ENCODE data around the gene ANKRD11.
"Not testable (repeated sequence)": the region's sequence is repeated elsewhere in the genome, so short reads cannot be mapped to it uniquely, and the experiment has no call there.

Gene ANKRD11

DNA sequence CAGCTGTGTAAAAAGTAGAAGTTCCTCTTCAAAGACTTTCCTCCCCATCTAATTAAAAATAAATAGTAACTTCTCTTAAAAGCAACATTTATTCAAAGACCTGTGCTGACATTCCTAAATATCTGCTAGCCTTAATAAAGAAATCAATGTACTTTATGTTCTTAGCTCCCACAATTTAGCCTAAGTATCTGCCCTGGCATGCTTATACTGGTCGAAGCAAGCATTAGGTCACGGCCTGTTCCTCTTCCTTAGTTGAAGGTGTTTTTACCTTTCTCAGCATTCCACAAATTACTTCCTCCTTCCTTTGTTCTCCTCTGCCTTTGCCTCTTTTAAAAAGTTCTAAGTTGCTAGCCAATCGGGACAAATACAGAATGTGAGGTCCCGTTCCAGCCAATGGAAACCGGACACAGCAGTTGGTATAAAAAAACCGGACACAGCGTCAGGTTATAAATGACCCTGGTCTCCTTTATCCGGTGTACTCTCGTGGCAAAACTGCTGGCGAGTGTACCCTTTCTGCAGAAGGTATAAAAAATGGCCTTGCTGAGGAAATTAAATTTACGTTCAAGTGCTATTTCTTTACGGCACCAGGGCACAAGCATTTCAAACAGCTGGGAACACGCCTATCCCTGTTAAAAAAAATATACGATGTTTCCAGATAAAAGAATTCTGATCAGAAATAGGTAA lies 127.7 kb downstream of the ANKRD11 start:
- not testable (repeated sequence) for DNase-seq

DNA sequence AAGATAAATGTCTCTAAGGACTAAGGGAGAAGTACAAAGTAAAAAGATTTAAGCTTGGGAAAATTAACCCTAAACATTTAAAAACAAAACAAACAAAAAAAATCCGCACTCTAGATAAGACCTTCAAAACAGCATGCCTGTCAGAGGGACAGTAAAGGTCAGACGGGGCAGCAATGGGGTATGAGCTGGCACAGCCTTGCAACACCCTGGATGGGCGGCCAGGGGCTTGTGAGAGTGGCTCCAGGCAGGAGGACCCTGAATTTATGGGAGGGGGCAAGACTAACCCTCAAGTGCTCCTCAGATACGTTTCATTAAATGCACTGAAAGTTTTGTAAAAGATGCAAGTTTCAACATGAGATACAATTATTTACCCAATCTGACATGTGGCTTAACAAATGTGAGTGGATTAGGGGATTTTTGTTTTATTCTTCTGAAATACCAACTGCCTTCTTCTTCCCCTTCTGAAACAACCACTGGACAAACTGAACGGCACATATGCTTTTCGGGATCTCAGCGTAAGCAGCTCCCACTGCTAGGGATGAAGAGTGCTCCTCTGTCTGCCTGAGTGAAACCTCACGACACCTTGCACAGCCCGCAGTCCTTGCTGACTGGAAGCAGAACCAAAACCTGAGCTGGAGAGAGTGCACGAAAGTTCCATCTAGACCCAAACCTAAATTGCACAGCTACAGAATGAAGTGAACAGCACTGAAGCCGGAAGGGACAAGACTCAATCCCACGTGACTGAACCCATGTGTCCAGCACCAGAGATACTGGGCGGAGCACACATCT lies 128.4 kb downstream of the ANKRD11 start:
- DNase-seq = no peak

DNA sequence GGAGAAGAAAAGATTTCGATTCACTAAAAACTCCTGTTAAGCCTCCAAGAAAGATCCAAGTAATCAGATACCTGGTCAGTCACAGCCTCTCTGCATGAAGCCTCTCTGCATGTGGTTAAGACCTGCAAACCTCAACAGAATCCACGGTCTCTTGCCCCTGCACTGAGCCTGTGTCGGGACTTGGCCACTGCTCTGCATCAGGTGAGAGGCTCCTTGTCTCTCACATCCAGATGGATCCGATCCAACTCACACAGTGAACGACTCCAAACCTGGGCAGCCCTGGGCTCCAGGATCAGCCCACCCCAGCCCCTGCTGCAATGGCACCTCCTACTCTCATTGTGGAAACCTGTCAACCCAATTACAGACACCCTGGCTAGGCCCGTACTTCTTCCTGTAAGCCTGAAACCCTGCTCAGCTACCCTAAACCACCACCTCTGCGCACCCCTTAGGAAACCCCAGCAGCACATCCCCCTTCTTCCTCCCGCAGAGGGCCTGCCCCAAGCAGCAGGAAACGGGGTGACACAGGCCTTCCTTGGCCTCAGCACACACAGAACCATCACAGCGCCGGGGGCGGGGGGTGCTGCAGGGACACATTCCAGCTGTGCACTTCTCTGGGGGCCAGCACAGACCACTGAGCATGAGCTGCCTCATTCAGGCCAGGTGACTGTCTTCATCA lies 129.5 kb downstream of the ANKRD11 start:
- DNase-seq = no peak

DNA sequence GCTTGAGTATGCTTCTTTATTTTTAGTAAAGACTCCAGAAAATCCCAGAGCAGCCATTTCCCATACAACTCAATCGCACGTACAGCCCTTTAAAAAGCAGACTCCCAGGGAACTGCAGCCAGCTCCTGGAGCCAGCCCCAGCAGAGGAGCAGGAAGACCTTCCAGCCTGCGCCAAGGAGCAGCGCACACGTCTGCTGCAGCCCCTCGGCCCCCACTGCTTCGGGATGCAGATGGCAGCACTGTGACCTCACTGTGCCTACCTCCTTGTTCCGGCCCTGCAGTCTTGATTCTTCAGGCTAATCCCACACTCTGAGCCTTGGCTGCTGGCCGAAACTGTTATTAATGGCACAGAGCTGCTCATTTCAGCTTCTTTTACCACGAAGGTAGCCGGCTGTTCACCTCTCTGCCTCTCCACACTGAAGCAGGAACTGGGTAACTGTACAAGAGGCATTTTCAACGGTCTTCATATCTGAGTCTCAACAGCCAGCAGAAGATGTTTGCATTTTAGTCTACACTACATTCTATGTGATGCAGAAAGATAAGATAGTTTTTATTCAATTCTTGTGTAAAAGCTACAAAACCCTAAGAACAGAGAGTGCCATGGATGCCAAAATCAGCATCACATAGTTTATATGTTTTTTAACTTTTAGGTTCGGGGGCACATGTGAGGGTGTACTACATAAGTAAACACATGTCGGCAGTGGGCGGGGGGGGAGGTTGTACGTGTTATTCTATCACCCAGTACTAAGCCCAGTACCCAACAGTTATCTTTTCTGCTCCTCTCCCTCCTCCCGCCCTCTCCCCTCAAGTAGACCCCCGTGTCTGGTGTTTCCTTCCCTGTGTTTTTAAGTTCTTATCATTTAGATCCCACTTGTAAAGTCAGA lies 130.9 kb downstream of the ANKRD11 start:
- DNase-seq = no peak

DNA sequence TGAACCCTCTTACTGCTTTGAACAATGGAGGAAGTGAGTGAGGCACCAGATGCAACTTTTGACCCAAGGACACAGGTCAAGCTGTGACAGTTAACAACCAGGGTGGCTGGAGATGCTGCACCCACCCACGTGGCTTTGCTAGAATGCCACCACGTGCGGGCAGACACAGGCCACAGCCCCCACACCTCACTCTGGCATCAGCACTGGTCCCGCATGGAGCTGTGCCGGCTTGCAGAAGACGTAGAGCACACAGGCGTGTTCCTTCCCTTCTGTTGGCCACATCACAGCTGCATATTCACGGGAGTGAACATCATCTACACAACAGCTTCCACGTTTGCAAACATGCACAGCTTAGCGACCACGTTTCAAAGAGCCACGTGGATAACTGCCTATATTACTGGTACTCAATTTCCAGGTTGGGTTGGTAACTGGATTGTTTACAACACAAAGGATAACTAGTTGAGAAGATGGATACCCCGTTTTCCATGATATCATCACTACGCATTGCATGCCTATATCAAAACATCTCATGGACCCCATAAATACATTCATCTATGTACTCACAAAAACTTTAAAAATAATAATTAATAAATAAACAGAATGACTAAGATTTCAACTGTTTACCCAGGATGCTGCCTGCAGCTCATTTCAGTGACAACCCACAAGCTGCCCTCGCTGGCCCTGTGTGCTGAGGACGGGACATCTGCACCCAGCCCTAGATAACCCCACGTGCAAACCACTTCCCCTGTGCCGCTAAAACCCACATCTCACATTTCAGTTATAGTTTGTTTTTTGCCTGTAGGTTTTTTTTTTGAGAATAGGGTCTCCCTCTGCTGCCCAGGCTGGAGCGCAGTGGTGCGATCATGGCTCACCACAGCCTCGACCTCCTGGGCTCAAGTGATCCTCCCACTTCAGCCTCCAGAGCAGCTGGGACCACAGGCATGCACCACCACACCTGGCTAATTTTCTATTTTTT lies 132.0 kb downstream of the ANKRD11 start:
- peak; percentile 42 for DNase-seq

DNA sequence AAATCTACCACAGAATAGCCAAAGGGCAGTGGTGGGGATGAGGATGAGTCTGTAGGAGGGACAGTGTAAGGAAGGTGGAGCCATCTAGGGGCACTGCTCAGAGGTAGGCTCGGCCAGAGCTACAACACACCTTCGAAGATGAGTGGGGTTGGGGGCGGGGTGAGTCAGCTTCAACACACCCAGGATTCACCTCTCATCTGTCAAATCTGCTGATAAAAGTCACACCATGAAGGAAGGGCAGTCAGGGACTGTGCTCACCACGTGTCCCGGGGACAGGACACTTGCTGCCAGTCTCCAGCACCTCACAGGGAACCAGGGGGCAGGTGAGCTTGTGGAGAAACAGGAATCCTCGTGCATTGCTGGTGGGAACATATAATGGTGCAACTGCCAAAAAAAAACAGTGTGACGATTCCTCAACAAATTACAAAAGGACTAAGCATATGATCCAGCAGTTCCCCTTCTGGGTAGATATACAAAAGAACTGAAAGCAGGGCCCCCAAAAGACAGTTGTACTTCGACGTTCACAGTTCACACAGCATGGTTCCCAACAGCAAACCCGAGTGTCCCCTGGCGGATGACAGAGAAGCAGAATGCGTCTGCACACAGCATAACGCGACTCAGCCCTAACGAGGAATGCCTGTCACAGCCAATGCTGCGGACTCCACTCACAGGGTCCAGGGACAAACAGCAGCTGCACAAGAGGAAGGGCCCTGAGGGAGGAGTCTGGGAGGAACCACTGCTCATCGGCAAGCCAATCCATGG lies 133.1 kb downstream of the ANKRD11 start:
- no peak for DNase-seq

DNA sequence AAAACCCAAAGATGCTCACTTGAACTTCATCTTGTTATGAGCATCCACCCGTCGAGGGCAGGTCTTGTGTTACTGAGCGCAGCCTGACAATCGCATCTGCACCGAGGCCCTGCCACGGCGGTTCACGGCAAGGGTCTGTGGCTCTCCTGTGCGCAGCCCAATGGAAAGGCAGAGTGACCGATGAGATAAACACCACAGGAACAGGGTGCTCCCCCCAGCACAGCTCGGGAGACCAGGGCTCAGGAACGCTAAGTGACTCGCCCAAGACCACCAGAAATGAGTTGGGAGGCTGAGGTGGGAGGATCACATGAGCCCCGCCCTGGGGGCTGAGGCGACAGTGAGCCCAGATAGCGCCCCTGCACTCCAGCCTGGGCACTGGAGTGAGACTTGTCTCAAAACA lies 134.7 kb downstream of the ANKRD11 start:
- DNase-seq = no peak

DNA sequence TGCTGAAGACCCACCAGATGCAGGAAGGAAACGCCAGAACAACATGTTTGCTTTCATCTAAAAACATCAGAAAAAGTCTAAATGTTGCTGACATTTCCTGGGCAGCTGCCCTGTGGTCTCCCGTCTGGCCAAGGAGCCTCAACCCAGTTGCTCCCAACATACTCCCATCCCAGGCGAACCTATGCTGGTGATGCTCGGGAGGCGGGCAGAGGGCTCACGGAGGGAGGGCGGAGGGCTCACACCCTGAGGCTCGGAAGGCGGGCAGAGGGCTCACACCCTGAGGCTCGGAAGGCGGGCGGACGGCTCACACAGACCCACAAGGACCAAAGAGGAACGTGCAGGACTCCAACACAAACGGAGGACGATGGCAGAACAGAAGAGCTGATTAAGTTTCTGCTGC lies 135.4 kb downstream of the ANKRD11 start:
- DNase-seq = no peak

DNA sequence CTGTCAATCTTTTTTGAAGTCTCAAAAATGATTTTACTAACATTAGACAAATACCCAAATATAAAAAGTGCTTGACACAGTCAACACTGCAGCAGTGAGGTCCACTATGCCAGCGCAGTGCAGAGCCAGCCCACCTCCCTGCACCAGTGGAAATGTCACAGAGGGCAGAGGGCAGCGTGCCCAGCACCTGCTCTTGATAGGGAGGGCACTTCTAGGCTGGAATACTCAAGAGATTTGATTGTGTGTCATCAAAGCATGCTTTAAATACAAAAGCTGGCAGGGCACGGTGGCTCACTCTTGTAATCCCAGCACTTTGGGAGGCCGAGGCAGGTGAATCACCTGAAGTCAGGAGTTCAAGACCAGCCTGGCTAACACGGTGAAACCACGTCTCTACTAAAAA lies 136.0 kb downstream of the ANKRD11 start:
- DNase-seq = no peak

DNA sequence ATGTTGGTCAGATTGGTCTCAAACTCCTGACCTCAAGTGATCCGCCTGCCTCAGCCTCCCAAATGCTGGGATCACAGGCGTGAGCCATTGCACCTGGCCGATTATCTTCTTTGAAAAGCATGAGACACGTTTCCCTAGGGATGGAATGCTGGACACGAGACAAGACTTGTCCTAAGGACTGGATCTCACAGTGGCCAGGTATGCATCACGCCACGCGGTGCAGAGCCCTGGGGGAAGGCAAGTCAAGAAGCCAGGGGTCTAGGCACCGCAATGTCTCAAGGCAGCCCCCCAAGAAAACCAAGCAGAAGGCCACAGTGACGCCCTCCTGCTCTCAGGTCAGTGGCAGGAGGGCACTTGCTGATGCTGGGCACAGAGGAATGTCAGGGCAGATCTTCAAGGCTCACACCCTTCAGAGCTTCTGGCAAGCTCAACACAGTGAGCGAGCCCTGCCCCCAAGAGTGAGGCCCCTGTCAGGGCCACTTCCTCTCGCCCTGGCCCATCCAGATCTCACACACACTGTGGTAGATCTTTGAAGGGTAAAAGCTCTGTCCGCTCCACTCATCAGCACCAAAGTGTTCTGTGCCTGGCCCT lies 138.2 kb downstream of the ANKRD11 start:
- no peak for DNase-seq

DNA sequence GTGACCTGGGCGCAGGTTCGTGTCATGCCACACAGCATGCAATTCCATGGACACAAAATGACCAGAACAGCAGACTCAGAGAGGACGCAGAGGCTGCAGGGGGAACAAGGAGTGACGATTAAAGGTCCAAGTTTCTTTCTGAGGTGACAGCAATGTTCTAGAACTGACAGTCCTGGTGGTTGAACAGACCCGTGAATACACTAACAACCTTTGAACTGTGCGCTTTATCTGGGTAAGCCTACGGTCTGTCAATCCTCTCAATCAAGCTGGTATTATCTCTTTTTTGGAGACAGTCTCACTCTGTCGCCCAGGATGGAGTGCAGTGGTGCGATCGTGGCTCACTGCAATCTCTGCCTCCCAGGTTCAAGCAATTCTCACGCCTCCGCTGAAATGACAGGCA lies 138.7 kb downstream of the ANKRD11 start:
- DNase-seq = no peak

DNA sequence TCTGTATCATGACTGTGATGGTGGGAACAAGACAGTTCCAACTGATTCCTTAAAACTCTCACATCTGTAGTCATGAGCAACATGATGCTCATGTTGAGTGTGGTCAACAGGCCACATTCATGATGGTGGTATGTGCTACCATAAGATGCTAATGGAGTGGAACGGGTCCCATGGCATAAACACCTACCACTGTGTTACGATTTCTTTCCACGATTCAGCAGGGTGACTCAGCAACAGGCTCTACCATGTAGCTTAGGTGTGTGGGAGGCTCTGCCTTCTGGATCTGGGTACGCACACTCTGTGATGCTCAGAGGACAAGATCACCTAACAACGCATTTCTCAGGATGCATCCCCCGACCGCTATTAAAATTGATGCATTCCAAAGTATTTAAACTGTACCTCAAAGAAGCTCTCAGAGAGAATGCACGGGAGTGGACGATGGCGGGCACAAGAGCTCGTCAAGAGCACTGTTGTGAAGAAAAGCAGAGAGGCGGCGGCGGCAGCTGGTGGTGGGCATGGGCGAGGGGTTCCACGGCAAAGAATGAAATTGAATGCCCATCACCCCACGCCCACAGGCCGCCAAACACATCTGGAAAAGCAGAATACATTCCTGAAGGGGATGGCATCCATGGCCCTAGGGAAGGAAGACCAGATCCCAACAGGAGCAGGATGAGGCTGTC lies 139.5 kb downstream of the ANKRD11 start:
- no peak for DNase-seq

DNA sequence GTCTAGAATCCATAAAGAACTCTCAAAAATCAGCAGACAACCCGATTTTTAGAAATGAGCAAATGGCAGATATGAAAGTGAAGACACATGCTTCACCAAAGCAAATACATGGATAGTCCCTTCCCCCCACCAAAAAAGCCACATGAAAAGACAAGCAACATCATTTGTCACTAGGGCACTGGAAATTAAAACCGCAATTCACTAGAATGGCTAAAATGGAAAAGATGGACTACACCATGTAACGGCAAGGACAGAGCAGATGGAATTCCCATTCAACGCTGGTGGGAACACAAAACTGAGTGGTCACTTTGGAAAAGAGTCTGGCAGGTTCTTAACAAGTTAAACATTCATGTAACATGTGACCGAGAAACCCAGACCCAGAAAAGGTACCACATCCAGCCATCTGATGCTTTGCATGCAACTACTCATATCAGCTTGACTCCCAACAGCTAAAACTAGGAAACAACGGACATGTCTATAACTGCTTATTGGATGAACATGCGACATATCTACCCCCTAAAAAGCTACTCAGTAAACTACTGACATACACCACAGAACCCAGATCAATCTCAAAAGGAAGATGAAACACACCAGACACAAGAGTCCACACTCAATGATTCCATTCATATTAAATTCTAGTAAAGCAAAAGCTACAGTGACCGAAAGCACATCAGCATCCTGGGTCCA lies 140.3 kb downstream of the ANKRD11 start:
- DNase-seq = peak; percentile 15

DNA sequence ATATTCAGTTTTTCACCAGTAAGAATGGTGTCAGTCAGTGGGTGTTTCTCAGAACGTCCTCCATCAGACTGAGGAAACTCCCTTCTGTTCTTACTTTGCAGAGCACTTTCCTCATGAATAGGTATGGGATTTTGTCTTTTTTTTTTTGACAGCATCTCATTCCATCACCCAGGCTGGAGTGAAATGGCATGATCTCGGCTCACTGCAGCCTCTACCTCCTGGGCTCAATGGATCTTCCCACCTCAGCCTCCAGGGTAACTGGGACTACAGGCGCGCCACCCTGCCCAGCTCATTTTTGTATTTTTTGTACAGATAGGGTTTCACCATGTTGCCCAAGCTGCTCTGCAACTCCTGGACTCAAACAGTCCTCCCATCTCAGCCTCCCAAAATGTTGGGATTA lies 142.6 kb downstream of the ANKRD11 start:
- DNase-seq = no peak

DNA sequence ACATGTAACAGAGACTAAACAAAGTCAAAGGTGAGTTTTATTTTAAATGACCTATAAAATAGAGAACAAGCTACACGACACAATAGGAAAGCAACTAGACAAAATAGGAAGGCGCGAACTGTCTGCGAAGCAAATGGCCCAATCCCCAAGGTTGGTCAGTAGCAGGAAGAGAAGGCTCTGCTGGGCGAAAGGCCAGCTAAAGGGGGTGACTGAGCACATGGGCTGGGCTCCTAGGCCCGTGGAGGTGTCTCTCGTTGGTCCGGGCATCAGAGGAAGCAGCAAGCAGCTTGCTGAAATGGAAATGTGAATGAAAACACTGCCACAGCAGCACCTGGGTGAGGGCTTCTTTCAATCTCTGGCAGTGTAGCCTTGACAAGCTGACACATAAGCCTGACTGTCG lies 143.5 kb downstream of the ANKRD11 start:
- no peak for DNase-seq

DNA sequence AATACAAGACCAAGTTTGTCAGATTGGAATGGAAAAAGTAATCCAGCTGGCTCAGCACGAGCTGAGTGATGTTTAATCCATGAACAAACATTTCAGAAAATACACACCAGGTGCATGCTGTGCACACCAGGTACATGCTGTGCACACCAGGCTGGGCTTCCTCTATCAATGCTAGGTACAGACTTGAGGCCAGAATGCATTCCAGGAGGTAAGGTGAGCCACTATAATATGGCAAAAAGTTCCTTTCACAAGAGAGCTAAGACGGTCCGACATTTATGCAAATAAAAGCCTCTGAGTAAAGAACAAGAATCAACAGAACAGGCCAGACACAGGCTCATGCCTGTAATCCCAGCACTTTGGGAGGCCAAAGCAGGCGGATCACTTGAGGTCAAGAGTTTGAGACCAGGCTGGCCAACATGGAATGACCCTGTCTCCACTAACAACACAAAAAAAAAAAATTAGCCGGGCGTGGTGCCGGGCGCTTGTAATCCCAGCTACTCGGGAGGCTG lies 144.7 kb downstream of the ANKRD11 start:
- DNase-seq = no peak

DNA sequence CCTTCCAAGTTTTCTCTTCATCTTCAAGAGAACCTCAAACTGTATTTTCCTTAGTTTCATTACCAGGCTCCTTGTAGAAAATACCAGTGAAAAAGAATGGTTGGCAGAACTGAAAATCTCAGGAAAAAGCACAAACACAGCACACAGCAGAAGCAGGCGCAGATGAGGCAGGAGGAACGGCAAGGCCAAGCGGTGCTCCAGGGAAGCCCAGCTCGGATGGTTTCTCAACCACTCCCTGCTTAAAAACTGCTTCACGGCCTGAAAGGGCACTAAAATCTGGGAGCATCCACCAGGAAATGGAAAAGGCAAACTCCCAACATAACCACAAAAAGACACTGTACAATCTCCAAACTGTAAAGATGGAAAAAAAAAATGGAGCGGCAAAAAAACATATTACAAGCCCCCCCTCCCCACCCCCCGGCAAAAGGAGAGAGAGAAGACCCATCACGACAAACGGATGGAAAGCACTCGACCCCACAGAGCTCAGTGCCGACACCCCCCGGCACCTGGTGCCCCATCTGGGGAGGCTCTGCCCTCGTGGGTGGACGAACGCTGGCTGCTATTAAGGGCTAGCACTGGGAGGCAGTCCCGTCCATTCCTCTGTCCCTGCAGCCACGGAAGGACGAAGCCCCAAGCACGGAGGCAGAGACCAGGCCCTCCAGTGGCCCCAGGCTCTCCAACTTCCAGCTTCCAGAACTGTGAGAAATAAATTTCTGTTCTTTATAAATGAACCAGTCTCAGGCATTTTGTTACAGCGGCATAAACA lies 145.3 kb downstream of the ANKRD11 start:
- no peak for DNase-seq

DNA sequence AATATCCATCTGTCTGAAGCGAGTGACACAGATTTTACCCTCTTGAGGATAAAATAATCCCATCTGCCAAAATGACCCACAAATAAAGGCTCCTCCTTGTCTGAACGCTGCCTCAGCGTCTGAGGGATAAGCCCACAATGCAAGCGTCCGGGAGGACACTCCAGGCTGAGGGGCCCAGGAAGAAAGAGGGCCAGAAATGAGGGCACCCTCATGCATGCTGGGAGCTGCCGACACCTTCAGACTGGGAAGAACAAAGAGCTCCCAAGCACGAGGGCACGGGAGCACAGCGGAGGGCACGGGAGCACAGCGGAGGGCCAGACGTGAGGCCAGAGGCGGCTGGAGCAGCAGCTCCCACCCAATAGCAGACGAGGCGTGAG lies 145.9 kb downstream of the ANKRD11 start:
- DNase-seq = no peak

All from OCI-M1 (cell line).